Bronchial smooth muscle cell (primary cell): ENCODE data around the gene FAM180A. TPM values are rescaled to one million over a fixed set of nuclear protein-coding genes. Genes with fewer than 3 reads are reported as not detected.

Experiments
- total RNA-seq: library from RNA; depleted of rRNA; stranded (reverse); fragments of >200 nt; gene quantifications from 2 replicates; pipeline ENCODE4 v1.2.1, GENCODE V29; 2014

FAM180A gene
- 14.7 and 20.2 TPM in 2 replicates for total RNA-seq

GRCh38 chr7:135748770-135749169 is at the start of gene FAM180A:
Gene FAM180A (minus strand): TSS chr7:135748813. CDS start chr7:135748580, 233 bp downstream.

GRCh38 chr7:135728136-135728669 is 20.4 kb downstream of the FAM180A start, which contains the start of gene SLC13A4:
Gene SLC13A4 (minus strand): TSS chr7:135728186. CDS start chr7:135727496, 690 bp downstream.

Other genes starting within 250 kb of the FAM180A start
- 7.2 and 8.0 TPM in 2 replicates for gene CNOT4, start 238.7 kb downstream of the FAM180A start, total RNA-seq
- 21.9 and 24.1 TPM in 2 replicates for gene NUP205, start 190.9 kb downstream of the FAM180A start, total RNA-seq
- 8.8 and 15.3 TPM in 2 replicates for gene STMP1, start 86.3 kb downstream of the FAM180A start, total RNA-seq
- gene SLC13A4, start 20.6 kb downstream of the FAM180A start, total RNA-seq: 0.16 and 0.26 TPM in 2 replicates
- 72.4 and 105 TPM in 2 replicates for gene MTPN, start 228.5 kb upstream of the FAM180A start, total RNA-seq